Retina (tissue), 1 donor: ENCODE measurements around the gene TRAPPC12.
"Not testable (repeated sequence)": the region's sequence is repeated elsewhere in the genome, so short reads cannot be mapped to it uniquely, and the experiment has no call there.

Experiments used
- DNase-seq: peaks from one replicate; pipeline ENCODE4 v3.0.0-alpha.2; 2016

Gene TRAPPC12

GRCh38 chr2:3488855-3489763 lies 109.6 kb downstream of the TRAPPC12 start:
- DNase-seq, result no peak

DNA sequence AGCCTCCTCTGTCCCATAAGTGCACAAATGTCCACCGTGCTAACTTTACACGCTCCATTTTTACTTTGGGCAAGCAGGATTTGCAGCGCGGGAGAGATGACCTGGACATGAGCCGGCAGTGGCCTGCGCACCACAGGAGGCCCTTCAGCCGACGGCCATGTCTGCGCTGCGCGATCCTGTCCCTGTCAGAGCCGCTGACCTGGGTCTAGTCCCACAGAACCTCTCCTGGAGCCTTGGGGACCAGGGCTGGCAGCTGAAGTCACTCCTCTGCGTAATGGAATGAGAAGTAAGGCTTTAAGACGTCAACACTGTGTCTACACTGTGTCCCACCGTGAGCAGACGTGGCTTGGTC lies 110.2 kb downstream of the TRAPPC12 start:
- no peak for DNase-seq

DNA sequence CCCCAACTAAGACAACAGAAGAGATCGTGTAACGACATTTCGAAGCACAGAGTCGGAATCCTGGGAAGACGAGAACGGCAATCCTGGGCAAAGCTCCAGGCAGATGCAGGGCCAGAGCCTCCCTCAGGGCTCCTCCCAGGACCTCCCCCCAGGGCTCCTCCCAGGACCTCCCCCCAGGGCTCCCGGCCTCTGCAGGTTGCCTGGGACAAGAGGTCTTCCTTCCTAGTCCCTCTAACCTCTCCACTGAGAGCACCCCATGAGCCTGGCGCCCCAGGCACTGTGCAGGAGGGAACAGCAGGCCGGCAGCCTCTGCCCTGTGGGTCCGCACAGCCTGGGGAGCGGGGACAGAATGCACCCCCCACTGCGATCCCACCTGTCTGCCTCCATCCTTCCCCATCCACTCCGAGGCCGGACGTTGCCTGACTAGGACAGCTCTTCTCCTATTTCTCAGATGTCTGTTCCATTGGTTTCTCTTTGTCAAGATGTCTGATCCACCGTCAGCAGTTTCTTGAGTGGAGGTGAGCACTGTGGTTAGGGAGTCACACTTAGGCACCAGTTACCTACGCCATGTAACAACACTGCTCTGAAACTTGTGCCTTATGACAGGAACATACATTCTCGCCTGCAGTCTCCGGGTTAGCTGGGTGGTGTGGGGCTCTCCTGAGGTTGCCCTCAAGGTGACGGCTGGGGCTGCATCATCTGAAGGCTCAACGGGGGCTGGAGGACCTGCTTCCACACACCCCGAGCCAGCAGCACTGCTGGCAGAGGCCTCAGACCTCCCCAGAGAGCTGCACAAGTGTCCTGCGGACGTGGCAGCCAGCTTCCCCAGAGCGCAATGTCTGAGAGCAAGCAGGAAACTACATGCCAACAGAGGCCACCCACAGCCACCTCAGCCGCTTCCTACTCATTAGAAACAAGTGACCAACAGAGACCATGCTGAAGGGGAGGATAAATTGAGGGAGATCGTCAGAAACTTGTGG lies 111.0 kb downstream of the TRAPPC12 start:
- DNase-seq, result peak; percentile 17

- DNase-seq, result peak; percentile 42
Measured at GRCh38 chr2:3491306-3491705, 111.8 kb downstream of the TRAPPC12 start.

- no peak for DNase-seq
Measured at GRCh38 chr2:3491716-3492474, 112.4 kb downstream of the TRAPPC12 start.

DNA sequence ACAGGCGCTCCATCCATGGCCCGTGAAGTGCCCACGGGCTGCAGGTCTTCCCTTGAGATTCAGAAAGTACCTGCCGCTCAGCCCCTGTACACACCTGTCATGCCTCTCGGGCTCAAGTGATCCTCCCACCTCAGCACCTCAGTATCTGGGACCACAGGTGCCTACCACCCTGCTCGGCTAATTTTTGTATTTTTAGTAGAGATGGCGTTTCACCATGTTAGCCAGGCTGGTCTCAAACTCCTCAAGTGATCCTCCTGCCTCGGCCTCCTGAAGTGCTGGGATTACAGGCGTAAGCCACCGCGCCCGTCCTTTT lies 112.9 kb downstream of the TRAPPC12 start:
- not testable (repeated sequence) for DNase-seq

DNA sequence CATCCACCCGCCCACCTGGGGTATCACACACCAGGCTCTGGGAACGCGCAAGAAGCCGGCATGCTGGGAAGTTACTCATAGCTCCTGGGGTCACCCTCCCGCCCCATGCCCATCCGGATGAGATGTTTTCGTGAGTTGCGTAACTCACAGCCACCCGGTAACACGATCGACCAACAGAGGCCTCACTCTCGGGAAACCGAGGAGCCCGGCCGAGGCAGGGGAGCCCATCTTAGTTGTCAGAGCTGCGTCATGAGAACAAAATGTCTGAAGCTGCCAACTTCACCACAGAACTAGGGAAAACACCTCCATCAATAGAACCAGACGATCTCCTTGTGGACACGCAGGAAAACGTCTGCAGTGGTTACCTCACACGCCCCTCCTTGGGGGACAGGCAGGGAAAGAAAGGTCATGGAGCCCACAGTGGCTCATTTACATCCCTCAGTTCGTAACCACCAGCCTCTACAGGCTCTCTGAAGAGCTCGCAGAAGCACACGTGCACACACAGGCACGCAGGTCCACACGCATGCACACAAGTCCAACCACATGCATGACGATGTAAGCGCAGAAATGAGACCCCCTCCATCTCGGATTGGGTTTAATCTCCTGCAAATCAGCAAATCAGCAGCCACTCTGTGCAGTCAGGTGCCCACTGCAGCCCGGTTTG lies 113.6 kb downstream of the TRAPPC12 start:
- DNase-seq, result no peak

GRCh38 chr2:3493615-3494007 lies 114.1 kb downstream of the TRAPPC12 start:
- peak; percentile 61 for DNase-seq

GRCh38 chr2:3494984-3495666 lies 115.6 kb downstream of the TRAPPC12 start:
- no peak for DNase-seq

- not testable (repeated sequence) for DNase-seq
Measured at GRCh38 chr2:3496708-3497080, 117.2 kb downstream of the TRAPPC12 start.

DNA sequence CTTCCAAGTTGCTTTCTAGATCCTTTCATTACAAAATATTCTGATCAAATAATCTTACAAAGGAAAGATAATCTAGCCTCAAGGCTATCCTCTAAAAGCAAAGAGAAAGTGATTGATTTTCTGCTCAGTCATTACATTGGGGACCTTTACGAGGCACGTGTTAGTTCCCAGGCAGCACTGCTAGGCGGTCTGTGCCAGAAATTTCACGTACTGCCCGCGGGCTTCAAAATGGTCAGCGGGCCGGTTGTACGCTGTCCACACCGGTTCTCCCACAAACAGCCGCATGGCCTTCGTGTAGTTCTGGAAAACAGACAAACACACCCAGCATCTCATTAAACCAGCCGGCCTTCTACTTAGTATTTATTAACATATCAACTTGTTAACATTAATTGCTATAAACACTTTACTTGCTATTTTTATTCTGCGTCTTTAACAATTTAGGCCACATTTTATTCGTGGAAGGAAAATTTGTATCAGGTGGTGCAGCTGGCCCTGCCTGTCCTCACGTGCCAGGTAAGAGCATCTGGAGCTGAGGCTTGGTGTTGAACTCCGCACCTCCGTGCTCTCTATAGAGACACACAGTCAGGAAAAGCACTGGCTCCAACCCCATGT lies 119.4 kb downstream of the TRAPPC12 start:
- DNase-seq, result peak; percentile 28

DNA sequence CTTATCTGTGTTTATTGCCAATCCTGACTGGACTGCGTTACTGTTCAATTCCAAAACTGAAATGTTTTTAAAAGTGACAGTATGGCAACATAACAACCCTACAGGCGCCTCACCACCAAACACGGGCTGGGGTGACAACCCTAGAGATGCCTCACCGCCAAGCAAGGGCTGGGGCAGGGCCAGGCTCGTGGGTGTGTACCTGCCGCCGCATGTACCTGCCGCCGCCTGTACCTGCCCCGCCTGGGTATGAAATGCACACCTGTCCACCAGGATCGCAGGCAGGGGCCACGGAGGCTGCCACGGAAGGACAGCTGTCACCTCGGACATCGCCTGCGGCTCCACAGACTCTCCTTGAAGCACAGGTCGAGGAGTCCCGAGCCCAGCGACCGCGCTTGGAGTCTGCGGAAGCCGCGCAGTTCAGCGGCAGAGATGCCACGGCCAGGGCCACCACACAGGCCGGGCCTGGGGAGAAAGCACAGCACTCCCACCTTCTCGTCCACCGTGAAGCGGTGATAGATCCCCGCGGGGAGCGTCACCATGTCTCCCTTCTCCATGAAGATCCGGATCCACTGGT lies 120.9 kb downstream of the TRAPPC12 start:
- no peak for DNase-seq

GRCh38 chr2:3503046-3503445 lies 123.6 kb downstream of the TRAPPC12 start:
- no peak for DNase-seq

DNA sequence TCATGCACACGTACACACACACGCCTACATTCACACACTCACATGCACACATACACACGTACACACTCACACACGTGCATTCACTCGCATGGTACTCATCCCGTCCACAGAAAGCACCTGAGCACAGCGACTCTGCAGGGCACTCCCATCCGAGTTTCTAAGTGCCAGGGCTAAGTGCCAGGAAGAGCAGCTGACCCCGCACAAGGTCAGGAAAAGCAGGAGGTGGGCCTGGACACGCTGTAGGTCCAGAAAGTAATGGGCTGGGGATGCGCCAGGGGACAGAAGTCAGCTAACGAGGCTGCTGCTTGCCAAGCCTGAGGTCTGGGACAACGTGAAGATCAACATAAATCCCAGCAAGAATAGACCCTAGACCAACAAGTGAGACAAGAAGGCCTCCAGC lies 124.0 kb downstream of the TRAPPC12 start:
- DNase-seq, result no peak

DNA sequence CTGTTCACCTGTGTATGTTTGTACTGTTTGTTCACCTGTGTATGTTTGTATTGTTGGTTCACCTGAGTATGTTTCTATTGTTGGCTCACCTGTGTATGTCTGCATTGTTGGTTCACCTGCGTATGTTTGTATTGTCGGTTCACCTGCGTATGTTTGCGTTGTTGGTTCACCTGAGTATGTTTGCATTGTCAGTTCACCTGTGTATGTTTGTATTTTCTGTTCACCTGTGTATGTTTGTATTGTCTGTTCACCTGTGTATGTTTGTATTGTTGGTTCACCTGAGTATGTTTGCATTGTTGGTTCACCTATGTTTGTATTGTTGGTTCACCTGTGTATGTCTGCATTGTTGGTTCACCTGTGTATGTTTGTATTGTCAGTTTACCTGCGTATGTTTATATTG lies 125.2 kb downstream of the TRAPPC12 start:
- no peak for DNase-seq

- DNase-seq, result no peak
Measured at GRCh38 chr2:3505771-3506170, 126.3 kb downstream of the TRAPPC12 start.

DNA sequence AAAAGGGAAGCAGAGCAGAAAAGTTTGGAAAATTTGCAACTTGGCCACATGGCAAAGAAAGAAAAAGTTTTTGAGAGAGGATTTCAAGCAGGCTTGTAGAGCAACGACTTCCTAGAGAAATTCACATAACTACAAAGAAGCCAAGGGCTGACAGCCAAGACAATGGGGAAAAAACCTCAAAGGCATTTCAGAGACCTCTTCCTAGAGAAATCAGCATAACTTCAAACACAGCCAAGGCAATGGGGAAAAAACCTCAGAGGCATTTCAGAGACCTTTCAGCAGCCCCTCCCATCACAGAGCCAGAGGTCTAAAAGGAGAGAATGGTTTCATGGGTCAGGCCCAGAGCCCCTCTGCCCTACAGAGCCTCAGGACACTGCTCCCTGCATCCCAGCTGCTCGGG lies 132.6 kb downstream of the TRAPPC12 start:
- no peak for DNase-seq

GRCh38 chr2:3513026-3513810 lies 133.7 kb downstream of the TRAPPC12 start:
- DNase-seq, result no peak

- DNase-seq, result not testable (repeated sequence)
Measured at GRCh38 chr2:3515438-3515837, 135.9 kb downstream of the TRAPPC12 start.

DNA sequence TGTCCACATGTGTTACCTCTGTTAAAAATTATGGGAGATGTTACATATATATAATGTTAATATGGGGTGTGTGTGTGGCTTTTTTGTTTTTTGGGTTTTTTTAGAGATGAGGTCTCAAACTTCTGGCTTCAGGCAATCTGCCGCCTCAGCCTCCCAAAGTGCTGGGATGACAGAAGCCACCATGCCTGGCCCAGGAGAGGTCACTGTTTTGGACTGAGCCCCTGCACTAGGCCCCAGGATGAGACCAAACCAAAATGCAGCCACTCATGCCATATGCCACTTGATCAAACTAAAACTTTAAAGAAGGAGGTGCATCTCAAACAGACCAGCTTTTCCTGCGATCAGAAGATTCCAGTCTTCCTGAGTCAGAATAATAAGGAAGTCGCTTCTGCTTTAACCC lies 137.3 kb downstream of the TRAPPC12 start:
- no peak for DNase-seq
